A673 (cell line): ENCODE data around the gene PLET1. TPM values are rescaled to one million over a fixed set of nuclear protein-coding genes. Genes with fewer than 3 reads are reported as not detected.

Experiments
- Bru-seq: library from RNA; stranded (reverse); fragments of 400-500 nt; gene quantifications from one replicate; lab custom pipeline; 2021; lab: Mats Ljungman, UMichigan
- BruChase-seq, 2 experiments: library from RNA; stranded (reverse); fragments of 400-500 nt; gene quantifications; one replicate each; lab custom pipeline; 2021; lab: Mats Ljungman, UMichigan
- BruUV-seq: library from RNA; stranded (reverse); fragments of 400-500 nt; replicated peaks from 2 replicates; lab custom pipeline; 2021; lab: Mats Ljungman, UMichigan
- CTCF ChIA-PET: fragments of 300-600 bp; sonication (Branson Sonifier 250); formaldehyde crosslinking; loops from one replicate; lab custom pipeline; 2022; ENCODE audit warnings: antibody characterized with exemption; lab: Charles Lee
- POLR2A ChIA-PET: fragments of 300-600 bp; sonication (Branson Sonifier 250); formaldehyde crosslinking; loops from one replicate; lab custom pipeline; 2022; ENCODE audit warnings: antibody characterized with exemption; ENCODE audit not compliant: low non-redundant PET; lab: Charles Lee
- DNase-seq: peaks from one replicate; pipeline ENCODE4 v3.0.0-alpha.2; 2015; ENCODE audit warnings: low spot score
- H3K27ac ChIP-seq: fragments of 200-600 bp; sonication (generic); 2 replicates; pipeline ENCODE4 v1.5.1; 2016; ENCODE audit warnings: mixed run types, low read depth, mild to moderate bottlenecking, mixed read lengths, antibody characterized with exemption, low read length; ENCODE audit not compliant: poor library complexity, severe bottlenecking
- H3K27me3 ChIP-seq: fragments of 200-600 bp; sonication (generic); replicated peaks from 2 replicates; pipeline ENCODE4 v1.6.1; 2017; ENCODE audit warnings: mixed run types, low read depth, mild to moderate bottlenecking, mixed read lengths, antibody characterized with exemption, low read length; ENCODE audit not compliant: insufficient read depth, poor library complexity
- H3K36me3 ChIP-seq: fragments of 200-600 bp; sonication (generic); 2 replicates; pipeline ENCODE4 v1.6.1; 2016; ENCODE audit warnings: mixed run types, mild to moderate bottlenecking, mixed read lengths, antibody characterized with exemption, low read length; ENCODE audit not compliant: insufficient read depth, poor library complexity, severe bottlenecking
- H3K4me1 ChIP-seq: fragments of 200-600 bp; sonication (generic); 2 replicates; pipeline ENCODE4 v1.6.1; 2017; ENCODE audit warnings: mixed run types, mild to moderate bottlenecking, mixed read lengths, antibody characterized with exemption, low read length; ENCODE audit not compliant: insufficient read depth, poor library complexity, severe bottlenecking
- H3K4me3 ChIP-seq: fragments of 200-600 bp; sonication (generic); 2 replicates; pipeline ENCODE4 v1.5.1; 2016; ENCODE audit warnings: low read depth, mixed run types, mild to moderate bottlenecking, mixed read lengths, low read length; ENCODE audit not compliant: poor library complexity, severe bottlenecking
- H3K9me3 ChIP-seq: fragments of 200-600 bp; sonication (generic); 2 replicates; pipeline ENCODE4 v1.6.1; 2016; ENCODE audit warnings: mixed run types, low read depth, mild to moderate bottlenecking, mixed read lengths, antibody characterized with exemption, low read length; ENCODE audit not compliant: poor library complexity, severe bottlenecking
- EZH2 ChIP-seq: fragments of 200-600 bp; sonication (generic); IDR thresholded peaks from 2 replicates; pipeline ENCODE4 v1.6.1; 2017; ENCODE audit warnings: borderline replicate concordance, low read depth, mild to moderate bottlenecking, mixed read lengths, antibody characterized with exemption, low read length; ENCODE audit not compliant: poor library complexity, severe bottlenecking
- intact Hi-C: fragments of 100-400 bp; cut with micrococcal nuclease; formaldehyde crosslinking; loops from one replicate; pipeline ENCODE4 v1.10.0; 2022; ENCODE audit not compliant: unreplicated experiment
- long read RNA-seq: library from polyadenylated mRNA; stranded (forward); transcript quantifications from one replicate; pipeline ENCODE4 v2.0.0, GENCODE V29; 2022
- total RNA-seq: library from RNA; stranded (reverse); gene quantifications from 2 replicates; pipeline ENCODE4 v1.2.3, GENCODE V29; 2021
- TF ChIP-seq, protein P1 (sequence below): fragments of 300-800, 200-600 bp; sonication (generic); conservative IDR thresholded peaks from 2 replicates; pipeline ENCODE4 v1.5.1; 2017; ENCODE audit warnings: low read depth, mild to moderate bottlenecking, antibody characterized with exemption, low read length, moderate library complexity, mixed read lengths

Gene PLET1, protein sequence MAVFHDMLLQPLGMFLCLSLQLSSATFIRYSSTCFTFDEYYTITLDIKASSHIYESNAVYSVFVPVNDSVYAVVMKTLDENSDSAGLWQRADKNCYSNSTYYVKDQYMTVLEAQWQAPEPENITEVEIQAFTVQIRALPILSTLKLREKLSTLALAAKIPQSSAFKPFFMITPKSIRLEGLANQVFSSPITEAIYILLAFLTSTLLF
- total RNA-seq (not detected in 2 replicates), Bru-seq, nascent RNA (not detected), BruChase-seq, experiment 1, labeled RNA remaining after a 2-hour chase (not detected), BruChase-seq, experiment 2, labeled RNA remaining after a 6-hour chase (not detected)
- long read RNA-seq, partial matches to known transcripts, result 0 of 1 reads
- long read RNA-seq, other reads (novel, unspliced or antisense), result 1 of 1 reads

DNA sequence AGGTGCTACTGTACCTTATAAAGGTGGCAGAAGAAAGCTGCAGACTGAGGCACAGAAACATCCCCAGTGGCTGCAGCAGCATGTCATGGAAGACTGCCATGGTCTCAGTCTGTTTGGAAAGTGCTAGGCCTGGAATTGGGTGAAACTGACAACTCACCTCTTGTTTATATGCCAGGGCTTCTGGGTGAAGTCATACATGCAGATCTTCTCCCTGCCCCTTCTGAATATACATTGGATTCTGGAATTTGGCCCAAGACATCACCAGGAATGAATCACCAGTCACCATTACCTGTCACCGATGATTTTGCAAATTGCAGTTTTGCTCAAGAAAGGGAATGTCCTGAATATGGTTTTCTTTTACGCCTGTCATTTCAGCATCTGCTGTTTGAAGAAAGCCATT lies at the start of gene PLET1:
PLET1 (minus strand) TSS at position 371 of the 400 bp plus-strand sequence; CDS start at position 100, 271 bp downstream.
- BruUV-seq, result no TSS peak
- ChIA-PET POLR2A (no interaction called here), CTCF (no interaction called here)
- H3K4me1 ChIP-seq, result peaks cover under 1% of the 10 kb centered on the region
- H3K27ac ChIP-seq, result no peak within 1 kb of the TSS
- H3K27me3 ChIP-seq, result no peaks in the 10 kb centered on the region
- no peak for DNase-seq
- H3K4me3 ChIP-seq, result no peak within 1 kb of the TSS
- intact Hi-C loops, result no loop called here
- TF ChIP-seq EZH2, result no peak
- TF ChIP-seq, protein P1, sequence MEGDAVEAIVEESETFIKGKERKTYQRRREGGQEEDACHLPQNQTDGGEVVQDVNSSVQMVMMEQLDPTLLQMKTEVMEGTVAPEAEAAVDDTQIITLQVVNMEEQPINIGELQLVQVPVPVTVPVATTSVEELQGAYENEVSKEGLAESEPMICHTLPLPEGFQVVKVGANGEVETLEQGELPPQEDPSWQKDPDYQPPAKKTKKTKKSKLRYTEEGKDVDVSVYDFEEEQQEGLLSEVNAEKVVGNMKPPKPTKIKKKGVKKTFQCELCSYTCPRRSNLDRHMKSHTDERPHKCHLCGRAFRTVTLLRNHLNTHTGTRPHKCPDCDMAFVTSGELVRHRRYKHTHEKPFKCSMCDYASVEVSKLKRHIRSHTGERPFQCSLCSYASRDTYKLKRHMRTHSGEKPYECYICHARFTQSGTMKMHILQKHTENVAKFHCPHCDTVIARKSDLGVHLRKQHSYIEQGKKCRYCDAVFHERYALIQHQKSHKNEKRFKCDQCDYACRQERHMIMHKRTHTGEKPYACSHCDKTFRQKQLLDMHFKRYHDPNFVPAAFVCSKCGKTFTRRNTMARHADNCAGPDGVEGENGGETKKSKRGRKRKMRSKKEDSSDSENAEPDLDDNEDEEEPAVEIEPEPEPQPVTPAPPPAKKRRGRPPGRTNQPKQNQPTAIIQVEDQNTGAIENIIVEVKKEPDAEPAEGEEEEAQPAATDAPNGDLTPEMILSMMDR, result no peak
- H3K9me3 ChIP-seq, result no peaks in the 10 kb centered on the region
- H3K36me3 ChIP-seq, result no peaks in the 10 kb centered on the region

DNA sequence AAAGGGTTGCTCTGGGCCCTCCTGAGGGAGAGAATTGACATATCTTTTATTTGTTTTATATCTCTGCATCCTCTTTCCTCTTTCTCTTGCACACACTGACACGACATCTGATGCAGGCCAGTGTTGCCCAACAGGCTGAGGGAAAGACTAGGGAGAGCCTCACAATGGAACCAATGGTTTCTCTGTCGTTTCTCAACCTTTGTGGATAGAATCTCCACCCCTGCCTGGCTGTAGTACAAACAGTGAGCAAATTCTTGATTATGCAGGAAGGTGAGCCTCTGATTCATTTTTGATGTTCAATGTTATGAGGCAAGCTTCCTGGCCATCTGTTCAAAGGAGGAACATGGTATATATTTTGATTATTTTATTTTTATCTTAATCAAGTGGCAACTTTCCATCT lies 49.8 kb upstream of the PLET1 start:
- peaks cover 13% of the 10 kb centered on the region for H3K36me3 ChIP-seq
- intact Hi-C loops, result no loop called here
- H3K27me3 ChIP-seq, result no peaks in the 10 kb centered on the region
- H3K4me1 ChIP-seq, result peaks cover 12% of the 10 kb centered on the region
- CTCF ChIA-PET, result no interaction called here
- H3K27ac ChIP-seq, result no peak overlapping the region
- no peaks in the 10 kb centered on the region for H3K9me3 ChIP-seq
- no peak for DNase-seq
- no peak for TF ChIP-seq EZH2
- TF ChIP-seq, protein P1, result no peak
- BruUV-seq, result no TSS peak
- POLR2A ChIA-PET, result no interaction called here
- H3K4me3 ChIP-seq, result no peak overlapping the region

DNA sequence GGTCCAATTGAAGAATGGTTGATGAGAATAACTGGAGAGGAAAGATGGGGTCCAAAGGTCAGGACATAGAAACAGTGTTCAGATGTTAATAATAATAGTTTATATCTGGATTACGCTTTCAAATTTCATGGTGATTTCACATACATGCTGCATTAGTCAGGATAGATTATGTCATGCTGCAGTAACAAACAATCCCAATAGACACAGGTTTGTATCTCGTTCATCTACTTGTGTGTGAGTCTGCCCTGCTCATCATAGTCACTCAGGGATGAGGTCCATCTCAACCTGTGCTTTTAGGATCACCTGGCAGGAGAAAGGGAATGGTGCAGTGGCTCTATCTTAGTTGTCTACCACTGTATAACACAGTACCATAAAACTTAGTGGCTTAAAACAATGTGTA lies 48.0 kb upstream of the PLET1 start:
- POLR2A ChIA-PET, result no interaction called here

More for the DNA sequence above, 48.0 kb upstream of the PLET1 start:
- CTCF ChIA-PET, result no interaction called here
- Histone ChIP-seq H3K27ac (no peak overlapping the region), H3K9me3 (no peaks in the 10 kb centered on the region), H3K27me3 (no peaks in the 10 kb centered on the region), H3K4me3 (no peak overlapping the region), H3K36me3 (peaks cover 13% of the 10 kb centered on the region), H3K4me1 (peaks cover 15% of the 10 kb centered on the region)
- no TSS peak for BruUV-seq
- TF ChIP-seq, protein P1, result no peak
- TF ChIP-seq EZH2, result no peak
- intact Hi-C loops, result no loop called here
- no peak for DNase-seq
